ENCODE measurements around the gene ZP4. TPM values are rescaled to one million over a fixed set of nuclear protein-coding genes. Genes with fewer than 3 reads are reported as not detected.

Gene ZP4, protein sequence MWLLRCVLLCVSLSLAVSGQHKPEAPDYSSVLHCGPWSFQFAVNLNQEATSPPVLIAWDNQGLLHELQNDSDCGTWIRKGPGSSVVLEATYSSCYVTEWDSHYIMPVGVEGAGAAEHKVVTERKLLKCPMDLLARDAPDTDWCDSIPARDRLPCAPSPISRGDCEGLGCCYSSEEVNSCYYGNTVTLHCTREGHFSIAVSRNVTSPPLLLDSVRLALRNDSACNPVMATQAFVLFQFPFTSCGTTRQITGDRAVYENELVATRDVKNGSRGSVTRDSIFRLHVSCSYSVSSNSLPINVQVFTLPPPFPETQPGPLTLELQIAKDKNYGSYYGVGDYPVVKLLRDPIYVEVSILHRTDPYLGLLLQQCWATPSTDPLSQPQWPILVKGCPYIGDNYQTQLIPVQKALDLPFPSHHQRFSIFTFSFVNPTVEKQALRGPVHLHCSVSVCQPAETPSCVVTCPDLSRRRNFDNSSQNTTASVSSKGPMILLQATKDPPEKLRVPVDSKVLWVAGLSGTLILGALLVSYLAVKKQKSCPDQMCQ
- not detected in 5 replicates for total RNA-seq (2022; extraction: Qiagen RNA extraction; ENCODE audit: low read depth)

GRCh38 chr1:237890822-237891221 is at the start of gene ZP4:
Gene ZP4 (minus strand): TSS chr1:237890922. CDS start chr1:237890635, 287 bp downstream.

